Neuronal stem cell (in vitro differentiated cells): ENCODE data around the gene KSR2.

ENCODE experiments used
- DNase-seq: peaks from one replicate; pipeline ENCODE4 v3.0.0-alpha.2; 2013; ENCODE audit warnings: low spot score
- H2AFZ ChIP-seq: one replicate; pipeline ENCODE4 v1.6.1; 2013; ENCODE audit warnings: mild to moderate bottlenecking, low read length, inconsistent platforms
- H2AK5ac ChIP-seq: 2 replicates; pipeline ENCODE4 v1.6.1; 2013; ENCODE audit warnings: low read depth, mild to moderate bottlenecking, inconsistent platforms, low read length, moderate library complexity, mixed read lengths
- H2BK120ac ChIP-seq: 2 replicates; pipeline ENCODE4 v1.6.1; 2013; ENCODE audit warnings: low read depth, mild to moderate bottlenecking, inconsistent platforms, low read length, moderate library complexity, mixed read lengths
- H2BK12ac ChIP-seq: one replicate; pipeline ENCODE4 v1.6.1; 2013; ENCODE audit warnings: low read length, inconsistent platforms
- H2BK15ac ChIP-seq: 2 replicates; pipeline ENCODE4 v1.6.1; 2013; ENCODE audit warnings: mild to moderate bottlenecking, low read length, inconsistent platforms, mixed read lengths
- H2BK5ac ChIP-seq: one replicate; pipeline ENCODE4 v1.6.1; 2013; ENCODE audit warnings: inconsistent platforms, mild to moderate bottlenecking, low read length, moderate library complexity
- H3K14ac ChIP-seq: one replicate; pipeline ENCODE4 v1.6.1; 2013; ENCODE audit warnings: low read length, inconsistent platforms
- H3K18ac ChIP-seq: 2 replicates; pipeline ENCODE4 v1.6.1; 2013; ENCODE audit warnings: low read length, inconsistent platforms
- H3K23ac ChIP-seq: 2 replicates; pipeline ENCODE4 v1.6.1; 2013; ENCODE audit warnings: low read depth, mild to moderate bottlenecking, mixed read lengths, low read length, inconsistent platforms; ENCODE audit not compliant: poor library complexity
- H3K27ac ChIP-seq: replicated peaks from 3 replicates; pipeline ENCODE4 v1.5.1; 2013; ENCODE audit warnings: low read length, inconsistent platforms
- H3K27me3 ChIP-seq, 3 experiments: 2 replicates each; pipeline ENCODE4 v1.6.1; 2013; ENCODE audit warnings: low read length in 3 of 3, mild to moderate bottlenecking in 2 of 3, inconsistent platforms in 1 of 3, low read depth in 1 of 3, mixed read lengths in 1 of 3, moderate library complexity in 1 of 3; ENCODE audit not compliant: control insufficient read depth in 3 of 3, insufficient read depth in 3 of 3
- H3K36me3 ChIP-seq, 2 donors: replicated peaks in 1 of 2; 2 replicates each; pipeline ENCODE4 v1.6.1; 2013; ENCODE audit warnings: low read length in 2 of 2; ENCODE audit not compliant: control insufficient read depth in 2 of 2, insufficient read depth in 2 of 2
- H3K4ac ChIP-seq: 2 replicates; pipeline ENCODE4 v1.6.1; 2013; ENCODE audit warnings: inconsistent platforms, mild to moderate bottlenecking, low read length, moderate library complexity
- H3K4me1 ChIP-seq, 2 donors: 1 replicate in 1 of 2; 2 replicates in 1 of 2; pipeline ENCODE4 v1.6.1; 2013; ENCODE audit warnings: low read length in 2 of 2, low read depth in 1 of 2; ENCODE audit not compliant: control insufficient read depth in 2 of 2, insufficient read depth in 1 of 2
- H3K4me2 ChIP-seq: one replicate; pipeline ENCODE4 v1.6.1; 2013; ENCODE audit warnings: mild to moderate bottlenecking, low read length, inconsistent platforms; ENCODE audit not compliant: insufficient read depth, poor library complexity, severe bottlenecking
- H3K4me3 ChIP-seq, 2 donors: 2 replicates each; pipeline ENCODE4 v1.5.1; 2013; ENCODE audit warnings: low read length in 2 of 2, mild to moderate bottlenecking in 2 of 2, inconsistent platforms in 1 of 2, moderate library complexity in 1 of 2
- H3K79me1 ChIP-seq: one replicate; pipeline ENCODE4 v1.6.1; 2013; ENCODE audit warnings: low read depth, mild to moderate bottlenecking, inconsistent platforms, low read length, moderate library complexity
- H3K9ac ChIP-seq: one replicate; pipeline ENCODE4 v1.6.1; 2013; ENCODE audit warnings: mild to moderate bottlenecking, low read depth, low read length, inconsistent platforms; ENCODE audit not compliant: poor library complexity
- H3K9me3 ChIP-seq, 2 donors: replicated peaks in 1 of 2; 2 replicates each; pipeline versions ENCODE3 to v1.6.1; 2013; ENCODE audit warnings: low read length in 2 of 2, mild to moderate bottlenecking in 2 of 2, inconsistent platforms in 1 of 2, low read depth in 1 of 2, mixed read lengths in 1 of 2, moderate library complexity in 1 of 2; ENCODE audit not compliant: control insufficient read depth in 2 of 2, insufficient read depth in 1 of 2
- H4K8ac ChIP-seq: one replicate; pipeline ENCODE4 v1.6.1; 2013; ENCODE audit warnings: low read depth, mild to moderate bottlenecking, inconsistent platforms, low read length, moderate library complexity
- H4K91ac ChIP-seq: one replicate; pipeline ENCODE4 v1.6.1; 2013; ENCODE audit warnings: low read length, low read depth, mild to moderate bottlenecking, inconsistent platforms; ENCODE audit not compliant: poor library complexity
- WGBS, 2 donors: extraction: QIAGEN DNeasy Blood & Tissue Kit; methylation state at CpG; one replicate each; pipeline ENCODE4 v1.1.7; 2013; ENCODE audit warnings: missing lambda C conversion rate in 2 of 2, mixed read lengths in 1 of 2; ENCODE audit not compliant: insufficient read length in 2 of 2, insufficient replicate concordance in 1 of 2; ENCODE audit errors: extremely low coverage in 2 of 2; 5-methylcytosine and 5-hydroxymethylcytosine counted together

The KSR2 gene

DNA sequence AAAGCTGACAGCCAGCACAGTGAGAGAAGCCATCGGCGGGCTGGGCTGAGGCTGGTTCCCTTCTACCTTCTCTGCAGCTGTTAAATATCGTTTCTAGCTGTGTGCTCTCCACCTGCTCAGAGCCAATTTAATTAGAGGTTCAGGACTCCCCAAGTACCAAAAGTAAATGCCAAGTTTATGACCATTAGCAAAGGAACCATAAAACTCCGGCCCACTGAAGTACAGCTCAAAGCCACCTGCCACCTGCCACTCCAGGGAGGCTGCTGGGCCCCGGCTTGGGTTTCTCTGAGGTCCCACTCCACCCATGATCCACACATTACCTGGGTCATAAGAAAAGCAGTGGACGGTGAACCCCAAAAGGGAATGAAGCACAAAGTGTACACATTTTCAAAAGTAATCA lies 272.8 kb downstream of the KSR2 start:
- DNase-seq, result no peak
- Histone ChIP-seq H3K27ac (no peak overlapping the region), H2AFZ (no peak overlapping the region), H3K4me1 (no peaks in the 10 kb centered on the region), H3K23ac (no peak overlapping the region), H2BK5ac (no peak overlapping the region), H3K36me3 (no peaks in the 10 kb centered on the region), H2BK15ac (no peak overlapping the region), H3K9me3 (peaks cover 0 to 5% of the 10 kb centered on the region in 2 donors), H3K9ac (no peak overlapping the region), H3K27me3 (no peaks in the 10 kb centered on the region), H4K8ac (no peak overlapping the region), H2BK120ac (no peak overlapping the region), H3K4me2 (no peak overlapping the region), H3K4me3 (no peak overlapping the region), H2AK5ac (no peak overlapping the region), H2BK12ac (no peak overlapping the region), H3K79me1 (no peaks in the 10 kb centered on the region), H3K14ac (no peak overlapping the region), H3K4ac (no peak overlapping the region), H4K91ac (no peak overlapping the region), H3K18ac (no peak overlapping the region)
- no CpG with 5 or more reads among the region's 6 CpGs for WGBS, 2 donors

DNA sequence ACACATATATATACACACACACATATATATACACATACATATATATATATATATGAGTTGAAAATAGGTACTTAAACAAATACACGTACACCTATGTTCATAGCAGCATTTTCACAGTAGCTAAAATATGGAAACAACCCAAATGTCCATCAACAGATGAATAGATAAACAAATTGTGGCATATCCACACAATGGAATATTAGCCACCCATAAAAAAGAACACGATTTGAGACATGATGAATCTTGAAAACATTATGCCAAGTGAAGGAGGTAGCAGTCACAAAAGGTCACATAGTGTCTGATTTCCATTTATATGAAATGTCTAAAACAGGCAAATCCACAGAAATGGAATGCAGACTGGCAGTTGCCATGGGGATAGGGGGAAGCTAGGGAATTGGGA lies 276.3 kb downstream of the KSR2 start:
- H3K4me1 ChIP-seq, result no peaks in the 10 kb centered on the region
- H2AK5ac ChIP-seq, result no peak overlapping the region
- no peak overlapping the region for H3K9ac ChIP-seq
- H2BK120ac ChIP-seq, result no peak overlapping the region
- H3K79me1 ChIP-seq, result no peaks in the 10 kb centered on the region
- peaks cover 0 to 5% of the 10 kb centered on the region in 2 donors for H3K9me3 ChIP-seq
- no peak overlapping the region for H3K14ac ChIP-seq
- H4K91ac ChIP-seq, result no peak overlapping the region
- H2AFZ ChIP-seq, result no peak overlapping the region
- no peak overlapping the region for H3K4me2 ChIP-seq
- H2BK15ac ChIP-seq, result no peak overlapping the region
- H2BK12ac ChIP-seq, result no peak overlapping the region
- no CpG with 5 or more reads among the region's 2 CpGs for WGBS, 2 donors
- H3K18ac ChIP-seq, result no peak overlapping the region
- no peak for DNase-seq
- no peak overlapping the region for H3K23ac ChIP-seq
- H3K27me3 ChIP-seq, result no peaks in the 10 kb centered on the region
- H3K4ac ChIP-seq, result no peak overlapping the region
- no peak overlapping the region for H2BK5ac ChIP-seq
- no peak overlapping the region for H3K27ac ChIP-seq
- H3K4me3 ChIP-seq, result no peak overlapping the region
- H4K8ac ChIP-seq, result no peak overlapping the region
- H3K36me3 ChIP-seq, result no peaks in the 10 kb centered on the region

DNA sequence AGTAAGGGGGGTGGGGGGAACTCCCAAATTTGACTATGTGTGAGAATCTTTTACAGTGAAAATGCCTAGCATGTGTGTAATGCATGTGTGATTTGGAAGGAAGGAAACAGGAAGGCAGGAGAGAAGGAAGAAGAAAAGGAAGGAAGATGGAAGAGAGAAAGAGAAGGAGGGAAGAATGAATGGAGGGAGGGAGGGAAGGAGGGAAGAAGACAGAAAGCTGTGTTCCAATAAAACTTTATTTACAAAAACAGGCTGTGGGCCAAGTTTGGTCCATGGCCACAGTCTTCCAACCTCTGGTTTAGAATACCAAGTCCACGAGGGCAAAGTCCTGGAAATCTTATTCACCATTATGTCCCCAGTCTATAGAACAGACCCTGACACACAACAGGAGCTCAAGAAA lies 278.9 kb downstream of the KSR2 start:
- Histone ChIP-seq H3K9ac (no peak overlapping the region), H3K4me3 (no peak overlapping the region), H3K27me3 (no peaks in the 10 kb centered on the region), H3K4me2 (no peak overlapping the region), H3K4me1 (peaks cover 0 to 5% of the 10 kb centered on the region in 2 donors), H4K8ac (no peak overlapping the region), H2BK15ac (no peak overlapping the region), H3K23ac (no peak overlapping the region), H2BK5ac (no peak overlapping the region), H3K9me3 (peaks cover 0 to 5% of the 10 kb centered on the region in 2 donors), H3K18ac (no peak overlapping the region), H3K79me1 (no peaks in the 10 kb centered on the region), H2BK120ac (no peak overlapping the region), H3K4ac (no peak overlapping the region), H3K27ac (no peak overlapping the region), H3K14ac (no peak overlapping the region), H4K91ac (no peak overlapping the region), H3K36me3 (no peaks in the 10 kb centered on the region), H2AFZ (no peak overlapping the region), H2BK12ac (no peak overlapping the region), H2AK5ac (no peak overlapping the region)
- DNase-seq, result no peak
- WGBS, 2 donors, result no CpG with 5 or more reads among the region's 1 CpG

DNA sequence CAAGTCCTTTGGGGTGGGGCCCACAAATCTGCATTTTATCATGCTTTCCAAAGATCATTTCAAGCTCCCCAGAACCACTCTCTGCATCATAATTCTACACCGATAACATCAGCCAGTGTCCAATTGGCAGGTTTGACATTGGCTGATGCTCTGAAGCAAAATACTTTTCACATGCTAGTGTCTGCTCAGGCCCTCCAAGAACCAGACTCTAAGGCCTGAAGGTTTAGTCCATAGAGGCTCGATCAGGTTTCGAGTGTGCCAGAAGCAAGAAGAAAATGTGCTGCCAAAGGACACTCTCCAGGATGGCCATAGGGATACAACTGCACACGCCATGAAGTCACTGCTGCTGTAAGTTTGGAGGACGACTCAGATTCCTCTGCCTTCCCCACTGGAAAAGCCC lies 280.3 kb downstream of the KSR2 start:
- no peak overlapping the region for H3K9ac ChIP-seq
- no peak overlapping the region for H2BK15ac ChIP-seq
- no peak overlapping the region for H4K8ac ChIP-seq
- H3K9me3 ChIP-seq, result peaks cover 0 to 3% of the 10 kb centered on the region in 2 donors
- H3K18ac ChIP-seq, result no peak overlapping the region
- H3K4me1 ChIP-seq, result peaks cover 0 to 5% of the 10 kb centered on the region in 2 donors
- H2AK5ac ChIP-seq, result no peak overlapping the region
- DNase-seq, result no peak
- no peaks in the 10 kb centered on the region for H3K27me3 ChIP-seq
- no peak overlapping the region for H2BK12ac ChIP-seq
- H3K23ac ChIP-seq, result no peak overlapping the region
- no peak overlapping the region for H2BK5ac ChIP-seq
- H2BK120ac ChIP-seq, result no peak overlapping the region
- no peak overlapping the region for H3K14ac ChIP-seq
- no peaks in the 10 kb centered on the region for H3K36me3 ChIP-seq
- H3K4me3 ChIP-seq, result no peak overlapping the region
- no CpG with 5 or more reads among the region's 5 CpGs for WGBS, 2 donors
- no peak overlapping the region for H3K27ac ChIP-seq
- no peaks in the 10 kb centered on the region for H3K79me1 ChIP-seq
- H3K4ac ChIP-seq, result no peak overlapping the region
- H3K4me2 ChIP-seq, result no peak overlapping the region
- H4K91ac ChIP-seq, result no peak overlapping the region
- H2AFZ ChIP-seq, result no peak overlapping the region
